HUES48 (cell line): Measurements from ENCODE around the gene DNAJC30.
"Not testable (repeated sequence)": the region's sequence is repeated elsewhere in the genome, so short reads cannot be mapped to it uniquely, and the experiment has no call there.

ENCODE experiments used
- H3K27ac ChIP-seq: one replicate; pipeline ENCODE4 v1.7.0; 2013; ENCODE audit warnings: low read depth, low read length, inconsistent platforms
- H3K27me3 ChIP-seq: 2 replicates; pipeline ENCODE4 v1.6.1; 2013; ENCODE audit warnings: mild to moderate bottlenecking, low read length; ENCODE audit not compliant: control insufficient read depth, insufficient read depth
- H3K36me3 ChIP-seq: 2 replicates; pipeline ENCODE4 v1.6.1; 2013; ENCODE audit warnings: low read length; ENCODE audit not compliant: control insufficient read depth, insufficient read depth
- H3K4me1 ChIP-seq: 2 replicates; pipeline ENCODE4 v1.6.1; 2013; ENCODE audit warnings: mild to moderate bottlenecking, low read length; ENCODE audit not compliant: control insufficient read depth, insufficient read depth
- H3K4me3 ChIP-seq: 2 replicates; pipeline ENCODE4 v1.5.1; 2013; ENCODE audit warnings: mild to moderate bottlenecking, low read depth, low read length
- H3K9ac ChIP-seq: 2 replicates; pipeline ENCODE4 v1.6.1; 2013; ENCODE audit warnings: mild to moderate bottlenecking, low read depth, low read length, moderate library complexity
- H3K9me3 ChIP-seq: 2 replicates; pipeline ENCODE4 v1.6.1; 2013; ENCODE audit warnings: low read length; ENCODE audit not compliant: control insufficient read depth, insufficient read depth

DNAJC30 gene

GRCh38 chr7:73719806-73720169 lies 36.5 kb upstream of the DNAJC30 start:
- Histone ChIP-seq H3K4me3 (peak overlapping the region; percentile 53), H3K9ac (no peak overlapping the region), H3K9me3 (no peaks in the 10 kb centered on the region), H3K36me3 (no peaks in the 10 kb centered on the region), H3K27ac (no peak overlapping the region), H3K4me1 (no peaks in the 10 kb centered on the region), H3K27me3 (peaks cover 17% of the 10 kb centered on the region; the same call in 1 of the 2 replicates)

- H3K36me3 ChIP-seq, result no peaks in the 10 kb centered on the region
- H3K9ac ChIP-seq, result no peak within 1 kb of the TSS
- H3K27me3 ChIP-seq, result peaks cover 17% of the 10 kb centered on the region; the same call in 1 of the 2 replicates
- H3K4me3 ChIP-seq, result peak within 1 kb of the TSS; percentile 76
- no peaks in the 10 kb centered on the region for H3K9me3 ChIP-seq
- no peaks in the 10 kb centered on the region for H3K4me1 ChIP-seq
- no peak within 1 kb of the TSS for H3K27ac ChIP-seq
Measured at GRCh38 chr7:73718905-73719805, 35.9 kb upstream of the DNAJC30 start, which contains the start of gene STX1A. Gene STX1A, minus strand, starts transcription at chr7:73719669. Its CDS starts 38 bp downstream, at chr7:73719631.

DNA sequence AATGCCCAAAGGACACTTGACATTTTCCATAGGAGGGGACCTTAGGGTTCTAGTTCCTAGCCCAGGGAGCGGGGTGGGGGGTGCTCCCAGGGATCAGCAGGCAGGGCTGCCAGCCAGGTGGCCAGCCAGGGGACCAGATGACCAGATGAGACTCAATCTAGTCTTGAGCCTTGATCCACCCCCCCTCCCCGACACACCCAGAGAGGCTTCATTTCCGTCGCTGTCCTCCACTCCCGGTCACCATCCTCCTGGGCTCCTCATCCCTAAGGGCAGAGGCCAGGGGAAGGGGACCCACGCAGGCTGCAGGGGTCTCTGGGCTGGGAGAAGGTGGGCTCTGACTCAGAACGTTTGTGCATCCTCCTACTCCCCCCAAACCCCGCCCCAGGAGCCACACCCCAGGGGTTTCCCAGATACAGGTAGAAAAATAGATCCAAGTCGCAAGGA lies 35.2 kb upstream of the DNAJC30 start:
- no peaks in the 10 kb centered on the region for H3K9me3 ChIP-seq

DNA sequence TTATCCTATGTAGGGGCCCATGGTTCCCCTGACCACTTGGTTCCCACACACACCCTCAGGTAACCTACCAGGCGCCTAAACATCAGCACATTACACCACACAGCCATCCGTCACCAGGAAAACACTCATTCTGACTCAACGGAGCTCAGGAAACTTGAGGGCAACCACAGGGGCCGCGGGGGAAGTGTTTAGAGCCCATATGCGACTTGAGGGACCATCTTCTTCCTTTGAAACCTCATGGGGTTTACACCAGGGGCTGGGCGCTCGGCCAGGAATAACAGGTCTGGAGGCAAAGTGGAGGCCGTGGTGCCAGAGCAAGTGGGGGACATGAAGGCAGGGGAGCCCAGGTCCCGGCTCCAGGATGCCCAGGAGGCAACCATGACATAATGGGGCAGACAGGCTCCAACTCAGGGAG lies 34.7 kb upstream of the DNAJC30 start:
- Histone ChIP-seq H3K9ac (no peak overlapping the region), H3K4me3 (no peak overlapping the region), H3K27ac (no peak overlapping the region)

More for the DNA sequence above, 35.2 kb upstream of the DNAJC30 start:
- Histone ChIP-seq H3K27ac (no peak overlapping the region), H3K4me3 (peak overlapping the region; percentile 76; the same call in 1 of the 2 replicates), H3K27me3 (peaks cover 17% of the 10 kb centered on the region; the same call in 1 of the 2 replicates), H3K4me1 (no peaks in the 10 kb centered on the region), H3K9ac (no peak overlapping the region), H3K36me3 (no peaks in the 10 kb centered on the region)

DNA sequence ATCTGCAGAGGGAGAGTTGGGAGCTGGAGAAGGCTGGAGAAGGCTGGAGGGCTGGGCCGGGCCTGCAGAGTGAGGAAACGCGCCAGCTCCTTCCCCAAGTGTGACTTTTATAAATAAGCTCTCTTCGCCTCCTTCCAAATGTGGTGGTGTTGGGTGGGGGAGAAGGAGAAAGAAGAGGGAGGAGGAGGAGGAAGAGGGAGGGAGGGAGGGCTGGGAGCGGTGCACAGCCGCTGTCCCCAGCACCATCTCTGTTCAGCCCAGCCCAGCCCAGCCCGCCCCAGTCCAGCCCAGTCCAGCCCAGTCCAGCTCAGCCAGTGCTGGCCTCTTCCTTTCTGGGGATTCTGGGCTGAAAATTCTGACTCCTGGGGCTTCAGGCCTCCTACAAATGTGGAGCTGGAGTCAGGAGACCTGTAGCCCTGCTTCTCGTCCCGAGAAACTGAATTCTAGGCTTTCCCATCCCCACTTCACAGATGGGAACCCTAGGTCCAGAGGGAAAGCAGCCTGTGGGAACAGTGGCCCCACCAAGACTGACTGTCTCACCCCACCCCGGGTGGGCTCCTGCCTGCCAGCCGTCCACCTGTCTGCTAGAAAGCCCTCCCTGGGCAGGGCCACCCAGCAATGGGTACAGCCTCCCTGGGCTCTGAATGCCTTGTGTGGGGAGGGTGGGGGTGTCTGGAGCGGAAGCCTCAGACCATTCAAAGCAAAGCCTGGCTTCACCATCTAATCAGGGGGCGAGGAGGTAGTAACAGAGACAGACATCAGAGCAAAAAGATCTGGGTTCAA lies 34.0 kb upstream of the DNAJC30 start:
- no peaks in the 10 kb centered on the region for H3K9me3 ChIP-seq
- H3K36me3 ChIP-seq, result no peaks in the 10 kb centered on the region
- no peak overlapping the region for H3K9ac ChIP-seq
- no peaks in the 10 kb centered on the region for H3K4me1 ChIP-seq
- H3K27ac ChIP-seq, result no peak overlapping the region
- no peak overlapping the region for H3K4me3 ChIP-seq
- H3K27me3 ChIP-seq, result peaks cover 17% of the 10 kb centered on the region; the same call in 1 of the 2 replicates

More for the DNA sequence above, 34.7 kb upstream of the DNAJC30 start:
- Histone ChIP-seq H3K27me3 (peaks cover 17% of the 10 kb centered on the region; the same call in 1 of the 2 replicates), H3K36me3 (no peaks in the 10 kb centered on the region), H3K9me3 (no peaks in the 10 kb centered on the region), H3K4me1 (no peaks in the 10 kb centered on the region)

DNA sequence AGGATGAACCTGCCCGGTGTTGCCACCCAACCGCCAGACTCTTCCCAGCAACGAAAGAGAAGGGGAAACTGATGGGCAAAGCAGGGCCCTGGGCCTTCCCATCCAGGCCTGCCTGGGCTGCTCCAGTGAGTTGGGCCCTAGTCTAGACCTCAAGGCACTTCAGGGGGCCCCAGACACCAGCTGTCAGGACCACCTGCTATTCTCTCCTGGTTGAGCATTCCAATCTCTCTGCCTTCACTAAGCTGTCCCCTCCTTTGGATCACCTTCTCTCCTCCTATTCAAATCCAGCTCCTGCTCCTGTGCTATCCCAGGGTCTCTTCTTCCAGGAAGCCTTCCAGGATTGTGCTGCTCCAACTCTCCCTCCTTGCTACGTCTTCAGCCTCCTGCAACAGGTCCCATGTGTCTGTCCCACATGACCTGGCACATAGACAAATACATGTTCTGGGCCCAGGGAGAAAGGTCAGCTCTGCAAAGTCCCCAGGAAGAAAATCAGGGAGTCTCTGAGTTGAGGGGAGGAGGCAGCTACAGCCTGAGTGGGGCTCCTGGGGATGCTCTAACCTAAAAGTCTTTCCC lies 33.2 kb upstream of the DNAJC30 start:
- H3K27ac ChIP-seq, result no peak overlapping the region
- H3K4me1 ChIP-seq, result no peaks in the 10 kb centered on the region
- H3K9me3 ChIP-seq, result no peaks in the 10 kb centered on the region
- H3K4me3 ChIP-seq, result no peak overlapping the region
- no peak overlapping the region for H3K9ac ChIP-seq
- no peaks in the 10 kb centered on the region for H3K36me3 ChIP-seq
- peaks cover 17% of the 10 kb centered on the region; the same call in 1 of the 2 replicates for H3K27me3 ChIP-seq

GRCh38 chr7:73715648-73716317 lies 32.5 kb upstream of the DNAJC30 start:
- H3K27ac ChIP-seq, result no peak overlapping the region
- H3K9ac ChIP-seq, result no peak overlapping the region
- no peaks in the 10 kb centered on the region for H3K9me3 ChIP-seq
- no peak overlapping the region for H3K4me3 ChIP-seq
- H3K36me3 ChIP-seq, result no peaks in the 10 kb centered on the region
- peaks cover 17% of the 10 kb centered on the region; the same call in 1 of the 2 replicates for H3K27me3 ChIP-seq
- H3K4me1 ChIP-seq, result no peaks in the 10 kb centered on the region

GRCh38 chr7:73713319-73713718 lies 30.1 kb upstream of the DNAJC30 start:
- not testable (repeated sequence) for H3K4me1 ChIP-seq, H3K27me3 ChIP-seq, H3K9me3 ChIP-seq, H3K4me3 ChIP-seq, H3K9ac ChIP-seq, H3K27ac ChIP-seq, H3K36me3 ChIP-seq

- H3K4me1 ChIP-seq, result no peaks in the 10 kb centered on the region
- H3K9ac ChIP-seq, result no peak overlapping the region
- no peak overlapping the region for H3K27ac ChIP-seq
Measured at GRCh38 chr7:73712773-73713172, 29.5 kb upstream of the DNAJC30 start.

DNA sequence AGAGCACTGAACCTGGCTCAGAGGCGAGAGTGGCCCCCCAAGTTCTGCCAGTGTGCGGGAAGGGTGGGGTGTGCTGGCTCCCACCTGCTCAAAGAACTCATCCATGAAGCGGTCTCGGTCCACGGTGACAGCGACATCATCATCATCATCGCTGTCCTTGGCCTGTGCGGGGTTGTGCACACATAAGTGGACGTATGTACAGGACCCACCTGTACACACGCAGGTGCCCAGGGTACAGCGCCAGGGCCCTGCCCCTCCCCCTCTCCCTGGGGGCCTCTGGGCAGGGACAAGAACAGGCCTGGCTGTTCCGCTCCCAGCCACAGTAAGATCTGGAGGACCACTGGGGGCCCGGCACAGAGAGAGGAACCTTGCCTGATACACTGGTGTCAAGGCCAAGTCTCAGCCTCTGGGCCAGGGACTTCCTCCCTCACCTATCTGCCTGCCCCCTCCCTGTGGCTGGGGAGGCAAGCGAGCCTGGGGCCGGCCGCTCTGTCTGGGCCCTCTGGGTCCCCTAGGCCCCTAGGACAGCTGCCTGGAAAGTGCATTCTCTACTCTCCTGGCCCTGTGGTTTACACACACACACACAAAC lies 25.8 kb upstream of the DNAJC30 start:
- Histone ChIP-seq H3K27ac (no peak overlapping the region), H3K9me3 (no peaks in the 10 kb centered on the region), H3K9ac (no peak overlapping the region), H3K4me1 (0 out of 2 replicates have a peak, but pooled peaks cover 7% of the 10 kb centered on the region), H3K36me3 (no peaks in the 10 kb centered on the region), H3K4me3 (no peak overlapping the region), H3K27me3 (no peaks in the 10 kb centered on the region)

More at GRCh38 chr7:73712773-73713172, 29.5 kb upstream of the DNAJC30 start:
- H3K4me3 ChIP-seq, result no peak overlapping the region
- no peaks in the 10 kb centered on the region for H3K36me3 ChIP-seq
- no peaks in the 10 kb centered on the region for H3K9me3 ChIP-seq
- no peaks in the 10 kb centered on the region for H3K27me3 ChIP-seq
